ENCODE data around the gene CCNA2. TPM values are rescaled to one million over a fixed set of nuclear protein-coding genes. Genes with fewer than 3 reads are reported as not detected.

CCNA2 gene
- total RNA-seq, 4 donors from 2014 or later, result 1.0 to 1.5 (median 1.3) TPM

DNA sequence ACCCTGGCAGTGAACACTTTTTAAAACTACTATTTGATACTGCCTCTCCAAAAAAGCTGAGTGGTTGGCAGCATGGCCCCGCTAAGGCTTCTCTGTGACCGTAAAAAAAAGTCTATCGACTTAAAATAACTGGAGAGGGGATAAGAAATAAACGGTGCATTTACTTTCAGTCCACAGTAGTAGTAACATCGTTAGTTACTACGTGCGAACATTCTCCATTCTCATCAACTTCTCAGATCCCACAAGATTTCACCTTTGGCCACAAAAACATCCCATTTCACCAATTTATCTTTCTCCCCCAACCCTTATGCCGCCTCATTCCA is 23.1 kb downstream of the CCNA2 start:
- WGBS, 2 donors, result 51% methylated on average over 8 of the region's 8 CpGs
- Histone ChIP-seq H3K36me3 (peaks cover 21 to 25% of the 10 kb centered on the region in 2 donors), H3K4me3 (replicated peaks in 1 of 3) (peak overlapping the region; percentile 41 to 98 (median 91)), H3K4me1 (peaks cover 0 to 6% of the 10 kb centered on the region in 2 donors), H3K27ac (peak overlapping the region; percentile 84 to 93 (median 89)), H3K27me3 (no peaks in the 10 kb centered on the region), H3K9me3 (no peaks in the 10 kb centered on the region)
- intact Hi-C loops (cut with DNase I), result no loop called here
- no peak for DNase-seq
- no peak for TF ChIP-seq POLR2A (IDR thresholded peaks at IDR 0.05)
- TF ChIP-seq, protein P1, sequence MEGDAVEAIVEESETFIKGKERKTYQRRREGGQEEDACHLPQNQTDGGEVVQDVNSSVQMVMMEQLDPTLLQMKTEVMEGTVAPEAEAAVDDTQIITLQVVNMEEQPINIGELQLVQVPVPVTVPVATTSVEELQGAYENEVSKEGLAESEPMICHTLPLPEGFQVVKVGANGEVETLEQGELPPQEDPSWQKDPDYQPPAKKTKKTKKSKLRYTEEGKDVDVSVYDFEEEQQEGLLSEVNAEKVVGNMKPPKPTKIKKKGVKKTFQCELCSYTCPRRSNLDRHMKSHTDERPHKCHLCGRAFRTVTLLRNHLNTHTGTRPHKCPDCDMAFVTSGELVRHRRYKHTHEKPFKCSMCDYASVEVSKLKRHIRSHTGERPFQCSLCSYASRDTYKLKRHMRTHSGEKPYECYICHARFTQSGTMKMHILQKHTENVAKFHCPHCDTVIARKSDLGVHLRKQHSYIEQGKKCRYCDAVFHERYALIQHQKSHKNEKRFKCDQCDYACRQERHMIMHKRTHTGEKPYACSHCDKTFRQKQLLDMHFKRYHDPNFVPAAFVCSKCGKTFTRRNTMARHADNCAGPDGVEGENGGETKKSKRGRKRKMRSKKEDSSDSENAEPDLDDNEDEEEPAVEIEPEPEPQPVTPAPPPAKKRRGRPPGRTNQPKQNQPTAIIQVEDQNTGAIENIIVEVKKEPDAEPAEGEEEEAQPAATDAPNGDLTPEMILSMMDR (IDR thresholded peaks at IDR 0.05), result no peak

DNA sequence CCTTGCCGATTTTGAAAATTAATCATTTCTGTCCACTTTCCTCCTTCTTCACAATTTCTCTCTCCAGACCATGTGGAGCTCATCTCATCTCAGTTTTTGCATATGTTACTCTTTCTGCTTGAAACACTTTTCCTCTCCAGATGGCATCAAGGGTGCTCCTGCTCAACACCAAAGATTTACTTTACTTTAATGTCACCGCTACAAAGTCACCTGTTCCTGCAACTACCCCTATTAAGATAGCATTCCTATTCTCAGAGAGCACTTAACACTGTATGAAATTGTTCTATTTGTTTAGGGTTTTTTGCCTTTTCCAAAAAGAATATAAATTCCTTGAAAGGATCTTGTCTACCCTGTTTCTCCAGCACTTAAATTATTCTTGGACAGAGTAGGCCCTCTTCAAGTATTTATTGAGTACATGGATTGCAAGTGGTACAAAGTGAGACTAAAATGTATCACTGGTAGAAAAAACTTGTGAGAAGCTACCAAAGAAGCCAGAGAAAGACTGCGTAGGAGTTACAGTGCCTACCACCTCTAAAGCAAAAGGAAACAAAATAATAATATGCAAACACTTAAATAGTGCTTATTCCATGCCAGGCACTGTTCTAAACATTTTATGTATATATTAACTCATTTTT is 23.7 kb downstream of the CCNA2 start:
- TF ChIP-seq, protein P1 (IDR thresholded peaks at IDR 0.05), result no peak
- no peak for TF ChIP-seq POLR2A (IDR thresholded peaks at IDR 0.05)
- Histone ChIP-seq H3K27ac (no peak overlapping the region), H3K4me3 (replicated peaks in 1 of 3) (no peak overlapping the region), H3K9me3 (no peaks in the 10 kb centered on the region), H3K4me1 (peaks cover 0 to 6% of the 10 kb centered on the region in 2 donors), H3K27me3 (no peaks in the 10 kb centered on the region), H3K36me3 (peaks cover 18 to 21% of the 10 kb centered on the region in 2 donors)
- intact Hi-C loops (cut with DNase I), result no loop called here
- 93 to 94% methylated on average over 3 of the region's 3 CpGs for WGBS, 2 donors
- no peak for DNase-seq

GRCh38 chr4:121799208-121799823 is 24.4 kb downstream of the CCNA2 start:
- DNase-seq, result no peak
- Histone ChIP-seq H3K27me3 (no peaks in the 10 kb centered on the region), H3K4me3 (replicated peaks in 1 of 3) (no peak overlapping the region), H3K4me1 (peaks cover 0 to 6% of the 10 kb centered on the region in 2 donors), H3K36me3 (peaks cover 12 to 14% of the 10 kb centered on the region in 2 donors), H3K9me3 (no peaks in the 10 kb centered on the region), H3K27ac (no peak overlapping the region)
- no peak for TF ChIP-seq POLR2A (IDR thresholded peaks at IDR 0.05)
- TF ChIP-seq, protein P1 (IDR thresholded peaks at IDR 0.05), result no peak
- intact Hi-C loops (cut with DNase I), result no loop called here
- 80 to 90% methylated on average over 2 of the region's 2 CpGs for WGBS, 2 donors

- peaks cover 0 to 3% of the 10 kb centered on the region in 2 donors for H3K4me1 ChIP-seq
- TF ChIP-seq, protein P1 (IDR thresholded peaks at IDR 0.05), result no peak
- no peak for TF ChIP-seq POLR2A (IDR thresholded peaks at IDR 0.05)
- no peaks in the 10 kb centered on the region for H3K9me3 ChIP-seq
- DNase-seq, result no peak
- intact Hi-C loops (cut with DNase I), result no loop called here
- no peak overlapping the region for H3K27ac ChIP-seq
- no peaks in the 10 kb centered on the region for H3K36me3 ChIP-seq
- no peaks in the 10 kb centered on the region for H3K27me3 ChIP-seq
- no peak overlapping the region for H3K4me3 ChIP-seq (replicated peaks in 1 of 3)
Measured at GRCh38 chr4:121796283-121796682, 27.4 kb downstream of the CCNA2 start.

DNA sequence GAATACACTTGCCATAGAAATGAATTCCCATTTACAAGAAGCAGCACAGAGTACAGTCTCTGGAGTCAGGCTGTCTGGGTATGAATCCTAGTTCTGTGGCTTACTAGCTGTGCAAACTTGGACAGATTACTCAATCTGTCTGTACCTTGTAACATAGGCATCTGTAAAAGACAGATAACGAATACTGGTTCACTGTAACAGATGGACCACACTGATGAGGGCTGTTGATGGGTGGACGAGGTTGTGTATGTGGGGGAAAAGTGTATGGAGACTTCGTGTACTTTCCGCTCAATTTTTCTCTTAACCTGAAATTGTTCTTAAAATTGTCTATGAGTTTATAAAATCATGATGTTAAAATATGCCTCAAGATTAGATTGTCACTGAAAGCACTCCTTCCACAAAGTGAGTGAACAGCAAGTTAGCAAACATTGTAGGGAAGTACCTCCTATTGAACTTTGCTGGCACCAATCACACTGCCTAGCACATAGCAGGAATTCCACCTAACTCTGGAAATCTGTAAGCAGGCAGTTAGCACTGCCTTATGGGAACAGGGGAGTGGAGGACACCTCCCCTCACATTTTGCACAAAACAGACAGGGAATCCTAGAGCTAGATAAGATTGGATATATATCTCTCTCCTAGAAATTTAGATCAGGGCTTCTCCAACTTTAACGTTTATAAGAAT is 29.0 kb downstream of the CCNA2 start:
- 66 to 76% methylated on average over 5 of the region's 5 CpGs for WGBS, 2 donors
- intact Hi-C loops (cut with DNase I), result no loop called here
- H3K4me1 ChIP-seq, result no peaks in the 10 kb centered on the region
- no peaks in the 10 kb centered on the region for H3K36me3 ChIP-seq
- H3K27ac ChIP-seq, result no peak overlapping the region
- no peaks in the 10 kb centered on the region for H3K9me3 ChIP-seq
- no peak for DNase-seq
- TF ChIP-seq POLR2A (IDR thresholded peaks at IDR 0.05), result no peak
- TF ChIP-seq, protein P1 (IDR thresholded peaks at IDR 0.05), result no peak
- H3K27me3 ChIP-seq, result no peaks in the 10 kb centered on the region
- no peak overlapping the region for H3K4me3 ChIP-seq (replicated peaks in 1 of 3)
